HEK293 (cell line): ENCODE results near the gene NFKBIZ.

ENCODE experiments used
- CTCF ChIA-PET: fragments of 350-600 bp; formaldehyde crosslinking; extraction: SDS; loops from one replicate; lab custom pipeline; 2021; ENCODE audit warnings: antibody characterized with exemption; lab: Yijun Ruan, JAX
- POLR2A ChIA-PET: fragments of 300-600 bp; formaldehyde crosslinking; extraction: SDS; loops from one replicate; lab custom pipeline; 2020; ENCODE audit warnings: antibody characterized with exemption, inconsistent platforms; lab: Yijun Ruan, JAX
- H3K27ac ChIP-seq: fragments of 200-500 bp; sonication (Bioruptor generic); 2 replicates; pipeline ENCODE4 v1.5.1; 2014; ENCODE audit warnings: low read depth, low read length, control low read depth, inconsistent platforms; ENCODE audit errors: extremely low read depth
- H3K36me3 ChIP-seq, 2 experiments: fragments of 200-500 bp in 1 of 2; sonication (Bioruptor generic) in 1 of 2; 1 replicate in 1 of 2; 2 replicates in 1 of 2; pipeline ENCODE4 v1.5.1; 2014 to 2017; ENCODE audit warnings: inconsistent platforms in 2 of 2, low read length in 2 of 2; ENCODE audit not compliant: control insufficient read depth in 2 of 2, insufficient read depth in 1 of 2
- H3K4me1 ChIP-seq: fragments of 200-500 bp; sonication (Bioruptor generic); 2 replicates; pipeline ENCODE4 v1.5.1; 2014; ENCODE audit warnings: mild to moderate bottlenecking, low read length, inconsistent platforms; ENCODE audit not compliant: control insufficient read depth, insufficient read depth
- H3K4me3 ChIP-seq: 2 replicates; pipeline ENCODE4 v1.5.1; 2011; ENCODE audit warnings: low read depth, mild to moderate bottlenecking, control low read depth, low read length, moderate library complexity
- H3K9me3 ChIP-seq: fragments of 200-500 bp; sonication (Bioruptor generic); 2 replicates; pipeline ENCODE4 v1.5.1; 2014; ENCODE audit warnings: low read depth, low read length, inconsistent platforms; ENCODE audit not compliant: control insufficient read depth, insufficient read depth
- BCL6B ChIP-seq: fragments of 450-650 bp; formaldehyde crosslinking; IDR thresholded peaks from 2 replicates; pipeline ENCODE4 v1.5.1; 2017; ENCODE audit warnings: missing biosample characterization, missing genetic modification characterization
- GLI2 ChIP-seq: fragments of 450-650 bp; formaldehyde crosslinking; IDR thresholded peaks from 2 replicates; pipeline ENCODE4; 2017; ENCODE audit warnings: missing biosample characterization, missing genetic modification characterization, low read depth, borderline replicate concordance
- IKZF3 ChIP-seq: fragments of 450-650 bp; IDR thresholded peaks from 2 replicates; pipeline ENCODE4 v1.5.0; 2018; ENCODE audit warnings: missing biosample characterization, mild to moderate bottlenecking, missing genetic modification characterization, moderate library complexity
- MZF1 ChIP-seq: fragments of 450-650 bp; formaldehyde crosslinking; IDR thresholded peaks from 2 replicates; pipeline ENCODE4 v1.5.1; 2017; ENCODE audit warnings: missing biosample characterization, missing genetic modification characterization, borderline replicate concordance
- OVOL3 ChIP-seq: fragments of 450-650 bp; formaldehyde crosslinking; IDR thresholded peaks from 2 replicates; pipeline ENCODE4 v1.5.1; 2016; ENCODE audit warnings: missing biosample characterization, missing genetic modification characterization
- REPIN1 ChIP-seq: fragments of 450-650 bp; formaldehyde crosslinking; IDR thresholded peaks from 2 replicates; pipeline ENCODE4 v1.5.1; 2017; ENCODE audit warnings: missing biosample characterization, missing genetic modification characterization, low read depth
- TRIM28 ChIP-seq: IDR thresholded peaks from 2 replicates; pipeline ENCODE4 v1.6.1; 2011; ENCODE audit warnings: low read length, control low read depth, borderline replicate concordance
- ZBTB10 ChIP-seq: fragments of 450-650 bp; formaldehyde crosslinking; IDR thresholded peaks from 2 replicates; pipeline ENCODE4 v1.5.1; 2016; ENCODE audit warnings: missing biosample characterization, missing genetic modification characterization
- ZNF114 ChIP-seq: fragments of 450-650 bp; formaldehyde crosslinking; IDR thresholded peaks from 2 replicates; pipeline ENCODE4 v1.5.0; 2017; ENCODE audit warnings: missing biosample characterization, missing genetic modification characterization
- ZNF26 ChIP-seq: fragments of 450-650 bp; formaldehyde crosslinking; IDR thresholded peaks from 2 replicates; pipeline ENCODE4 v1.5.1; 2016; ENCODE audit warnings: missing biosample characterization, missing genetic modification characterization
- ZNF391 ChIP-seq: fragments of 450-650 bp; formaldehyde crosslinking; IDR thresholded peaks from 2 replicates; pipeline ENCODE4 v1.5.1; 2016; ENCODE audit warnings: low read depth, missing biosample characterization, missing genetic modification characterization, borderline replicate concordance
- ZNF398 ChIP-seq: fragments of 450-650 bp; formaldehyde crosslinking; IDR thresholded peaks from 2 replicates; pipeline ENCODE4 v1.5.1; 2017; ENCODE audit warnings: missing biosample characterization, missing genetic modification characterization
- ZNF473 ChIP-seq: fragments of 450-650 bp; formaldehyde crosslinking; IDR thresholded peaks from 2 replicates; pipeline ENCODE4 v1.5.1; 2017; ENCODE audit warnings: missing biosample characterization, missing genetic modification characterization
- ZNF488 ChIP-seq: fragments of 450-650 bp; formaldehyde crosslinking; IDR thresholded peaks from 2 replicates; pipeline ENCODE4 v1.5.1; 2016; ENCODE audit warnings: missing biosample characterization, missing genetic modification characterization
- ZNF510 ChIP-seq: fragments of 450-650 bp; formaldehyde crosslinking; IDR thresholded peaks from 2 replicates; pipeline ENCODE4 v1.5.1; 2018; ENCODE audit warnings: mild to moderate bottlenecking, missing genetic modification characterization, missing biosample characterization; ENCODE audit not compliant: insufficient replicate concordance
- ZNF530 ChIP-seq: fragments of 450-650 bp; formaldehyde crosslinking; IDR thresholded peaks from 2 replicates; pipeline ENCODE4 v1.5.1; 2016; ENCODE audit warnings: low read depth, missing biosample characterization, missing genetic modification characterization
- ZNF610 ChIP-seq: fragments of 450-650 bp; formaldehyde crosslinking; IDR thresholded peaks from 2 replicates; pipeline ENCODE4 v1.5.1; 2016; ENCODE audit warnings: missing biosample characterization, missing genetic modification characterization, borderline replicate concordance
- ZNF621 ChIP-seq: fragments of 450-650 bp; formaldehyde crosslinking; IDR thresholded peaks from 2 replicates; pipeline ENCODE4 v1.5.1; 2017; ENCODE audit warnings: missing biosample characterization, missing genetic modification characterization
- ZNF692 ChIP-seq: fragments of 450-650 bp; formaldehyde crosslinking; IDR thresholded peaks from 2 replicates; pipeline ENCODE4 v1.5.1; 2016; ENCODE audit warnings: missing biosample characterization, missing genetic modification characterization

NFKBIZ gene

GRCh38 chr3:101879623-101880284, 30.4 kb downstream of the NFKBIZ start (continued):
- TF ChIP-seq ZNF398 (tag by site-specific recombination) (no peak), ZBTB10 (no peak), ZNF692 (tag by site-specific recombination) (no peak), ZNF530 (tag by site-specific recombination) (no peak), ZNF391 (tag by site-specific recombination) (no peak), GLI2 (no peak)

- Histone ChIP-seq H3K27ac (no peak overlapping the region), H3K36me3 (no peaks in the 10 kb centered on the region), H3K4me3 (no peak overlapping the region)
- POLR2A ChIA-PET = no interaction called here
- TF ChIP-seq ZNF621 (tag by site-specific recombination) = no peak
- TF ChIP-seq ZNF473 (tag by site-specific recombination) = no peak
- no peak for TF ChIP-seq ZNF488 (tag by site-specific recombination)
- no peak for TF ChIP-seq IKZF3 (tag by site-specific recombination)
- no peak for TF ChIP-seq BCL6B (tag by site-specific recombination)
- TF ChIP-seq ZNF510 (tag by site-specific recombination) = no peak
- no peak for TF ChIP-seq ZNF26
- TF ChIP-seq REPIN1 = no peak
- no peak for TF ChIP-seq MZF1
- no peak for TF ChIP-seq ZNF610 (tag by site-specific recombination)
- no peak for TF ChIP-seq TRIM28
- TF ChIP-seq ZNF114 (tag by site-specific recombination) = no peak
- no peak for TF ChIP-seq OVOL3 (tag by site-specific recombination)
- TF ChIP-seq ZNF398 (tag by site-specific recombination) = no peak
- TF ChIP-seq, all 188 proteins: peak for 0
- Histone ChIP-seq H3K9me3 (no peaks in the 10 kb centered on the region), H3K4me1 (no peaks in the 10 kb centered on the region)
- CTCF ChIA-PET = no interaction called here
Observed at GRCh38 chr3:101884776-101885175, 35.5 kb downstream of the NFKBIZ start.
